ENCODE measurements around the gene CELSR3.

Gene CELSR3

DNA sequence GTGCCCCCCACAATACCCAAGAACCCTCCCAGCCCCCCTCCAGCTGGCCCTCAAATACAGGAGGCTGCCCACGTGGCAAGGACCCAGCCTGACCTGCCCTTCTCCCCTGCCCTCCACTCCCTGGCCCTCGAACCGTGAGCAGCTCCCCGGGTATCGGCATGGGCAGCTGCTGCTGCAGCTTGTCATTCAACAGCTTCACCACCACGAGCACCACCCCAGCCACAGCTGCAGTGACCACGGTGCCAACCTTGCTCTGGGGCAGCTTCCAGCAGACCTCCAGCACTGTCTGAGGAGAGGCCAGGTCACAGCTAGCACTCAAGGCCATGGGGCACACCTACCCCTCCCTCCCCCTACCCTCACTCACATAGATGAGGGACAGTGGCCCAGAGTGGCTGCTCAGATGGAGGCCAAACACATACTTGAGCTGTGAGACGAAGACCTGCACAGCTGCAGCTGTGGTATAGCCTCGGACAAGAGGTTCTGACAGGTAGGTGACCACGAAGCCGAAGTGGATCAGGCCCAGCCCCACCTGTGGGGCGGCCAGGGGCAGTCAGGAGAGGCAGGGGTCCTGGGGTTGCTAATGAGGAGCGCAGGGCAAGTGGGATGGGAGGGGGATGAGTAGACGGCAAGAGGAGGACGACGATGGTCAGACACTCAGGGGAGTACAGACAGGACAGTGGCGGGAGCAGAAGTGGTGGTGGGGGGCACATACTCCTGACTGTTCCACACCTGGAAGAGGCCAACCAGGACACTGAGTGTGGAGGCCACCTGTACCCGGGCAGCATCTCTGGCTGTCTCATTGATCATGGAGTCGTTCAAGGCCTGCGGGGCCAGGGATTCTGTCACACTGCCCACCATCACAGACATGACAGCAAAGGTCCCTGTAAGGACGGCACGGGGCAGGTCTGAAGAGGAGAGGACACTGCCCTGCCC lies 30.9 kb downstream of the CELSR3 start:
- peaks cover 73% of the 10 kb centered on the region for H3K36me3 ChIP-seq (ENCODE audit: insufficient read depth, insufficient read length, low read length)
- H3K9me3 ChIP-seq (ENCODE audit: insufficient read depth, low read length): no peaks in the 10 kb centered on the region
- no peak for TF ChIP-seq YY1 (IDR thresholded peaks at IDR 0.05; ENCODE audit: insufficient read depth, insufficient read length)
- no peak for TF ChIP-seq SUZ12 (IDR thresholded peaks at IDR 0.05; ENCODE audit: extremely low read depth, insufficient read depth, insufficient read length)
- no peak for TF ChIP-seq ZNF274 (IDR thresholded peaks at IDR 0.05; ENCODE audit: low read depth, low read length)
- H3K9ac ChIP-seq (ENCODE audit: insufficient read length, low read depth): no peak overlapping the region
- DNase-seq (ENCODE audit: low read depth, low spot score): no peak
- H3K4me1 ChIP-seq (ENCODE audit: insufficient read depth, insufficient read length): peaks cover 14% of the 10 kb centered on the region
- no peak overlapping the region for H3K4me3 ChIP-seq (ENCODE audit: insufficient read length, low read depth)
- H3K27me3 ChIP-seq (ENCODE audit: insufficient read depth, insufficient read length): no peaks in the 10 kb centered on the region

DNA sequence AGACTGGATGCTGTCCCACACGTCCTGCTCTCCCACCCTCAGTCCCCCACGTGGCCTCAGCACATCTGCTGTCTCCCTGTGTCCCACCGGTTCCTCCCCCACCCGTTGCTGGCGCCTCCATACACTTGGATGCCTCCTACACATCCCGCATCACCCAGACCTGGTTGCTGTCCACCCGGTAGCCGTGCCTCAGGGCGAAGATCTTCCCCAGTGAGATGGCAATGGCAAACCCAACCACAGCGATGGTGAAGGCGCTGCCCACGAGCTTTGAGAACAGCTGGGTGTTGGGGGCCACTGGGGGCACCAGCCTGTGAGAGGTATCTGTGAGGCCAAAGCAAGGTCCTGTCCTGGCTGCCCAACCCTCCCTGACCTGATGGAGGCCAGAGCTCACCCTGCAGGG lies 31.9 kb downstream of the CELSR3 start:
- H3K9ac ChIP-seq (ENCODE audit: insufficient read length, low read depth): no peak overlapping the region
- no peak for TF ChIP-seq ZNF274 (IDR thresholded peaks at IDR 0.05; ENCODE audit: low read depth, low read length)
- TF ChIP-seq YY1 (IDR thresholded peaks at IDR 0.05; ENCODE audit: insufficient read depth, insufficient read length): no peak
- TF ChIP-seq SUZ12 (IDR thresholded peaks at IDR 0.05; ENCODE audit: extremely low read depth, insufficient read depth, insufficient read length): no peak
- no peaks in the 10 kb centered on the region for H3K9me3 ChIP-seq (ENCODE audit: insufficient read depth, low read length)
- H3K27me3 ChIP-seq (ENCODE audit: insufficient read depth, insufficient read length): no peaks in the 10 kb centered on the region
- no peak overlapping the region for H3K4me3 ChIP-seq (ENCODE audit: insufficient read length, low read depth)
- no peak for DNase-seq (ENCODE audit: low read depth, low spot score)
- H3K4me1 ChIP-seq (ENCODE audit: insufficient read depth, insufficient read length): peaks cover 10% of the 10 kb centered on the region
- peaks cover 82% of the 10 kb centered on the region for H3K36me3 ChIP-seq (ENCODE audit: insufficient read depth, insufficient read length, low read length)

DNA sequence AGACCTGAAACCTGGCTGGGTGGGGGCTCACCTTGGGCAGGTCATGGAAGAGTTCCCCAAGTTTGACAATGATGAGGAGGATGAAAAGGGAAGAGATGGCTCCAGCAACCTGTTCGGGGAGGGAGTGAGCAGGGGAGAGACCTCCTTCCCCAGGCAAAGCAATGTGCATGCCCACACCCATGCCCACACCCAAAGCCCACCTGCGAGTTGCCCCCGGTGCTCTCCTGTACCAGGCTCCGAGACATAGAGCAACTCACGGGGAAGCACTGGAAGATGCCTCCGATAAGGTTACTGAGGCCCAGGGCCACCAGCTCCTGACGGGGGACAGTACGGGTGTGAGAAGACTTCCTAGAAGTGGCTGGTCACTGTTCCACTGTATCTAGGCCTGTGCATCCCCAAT lies 32.3 kb downstream of the CELSR3 start:
- no peak for TF ChIP-seq ZNF274 (IDR thresholded peaks at IDR 0.05; ENCODE audit: low read depth, low read length)
- no peak for TF ChIP-seq YY1 (IDR thresholded peaks at IDR 0.05; ENCODE audit: insufficient read depth, insufficient read length)
- TF ChIP-seq SUZ12 (IDR thresholded peaks at IDR 0.05; ENCODE audit: extremely low read depth, insufficient read depth, insufficient read length): no peak
- DNase-seq (ENCODE audit: low read depth, low spot score): no peak
- no peaks in the 10 kb centered on the region for H3K9me3 ChIP-seq (ENCODE audit: insufficient read depth, low read length)
- no peak overlapping the region for H3K9ac ChIP-seq (ENCODE audit: insufficient read length, low read depth)
- no peaks in the 10 kb centered on the region for H3K27me3 ChIP-seq (ENCODE audit: insufficient read depth, insufficient read length)
- H3K4me1 ChIP-seq (ENCODE audit: insufficient read depth, insufficient read length): peaks cover 10% of the 10 kb centered on the region
- peaks cover 86% of the 10 kb centered on the region for H3K36me3 ChIP-seq (ENCODE audit: insufficient read depth, insufficient read length, low read length)
- no peak overlapping the region for H3K4me3 ChIP-seq (ENCODE audit: insufficient read length, low read depth)

DNA sequence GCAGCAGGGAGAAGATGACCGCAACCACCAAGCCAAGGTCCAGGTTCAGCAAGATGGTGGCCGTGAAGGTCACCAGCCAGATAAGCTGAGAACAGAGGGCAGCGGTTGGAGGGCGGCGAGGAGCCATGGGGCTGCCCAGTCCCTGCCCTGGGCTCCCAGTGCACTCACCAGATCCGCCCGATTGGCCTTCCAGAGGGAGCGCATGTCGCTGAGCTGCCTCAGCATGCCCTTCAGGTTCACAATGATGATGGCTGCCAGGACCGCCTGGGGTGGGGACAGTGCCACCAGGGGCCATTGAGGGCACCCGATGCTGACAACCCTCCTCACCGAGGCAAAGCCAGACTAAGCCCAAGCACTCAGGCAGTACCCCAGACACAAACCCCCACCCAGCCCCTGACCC lies 32.8 kb downstream of the CELSR3 start:
- Histone ChIP-seq H3K4me1 (ENCODE audit: insufficient read depth, insufficient read length) (peaks cover 10% of the 10 kb centered on the region), H3K36me3 (ENCODE audit: insufficient read depth, insufficient read length, low read length) (peaks cover 91% of the 10 kb centered on the region), H3K9me3 (ENCODE audit: insufficient read depth, low read length) (no peaks in the 10 kb centered on the region), H3K9ac (ENCODE audit: insufficient read length, low read depth) (no peak overlapping the region), H3K27me3 (ENCODE audit: insufficient read depth, insufficient read length) (no peaks in the 10 kb centered on the region), H3K4me3 (ENCODE audit: insufficient read length, low read depth) (no peak overlapping the region)
- DNase-seq (ENCODE audit: low read depth, low spot score): no peak
- TF ChIP-seq YY1 (IDR thresholded peaks at IDR 0.05; ENCODE audit: insufficient read depth, insufficient read length) (no peak), ZNF274 (IDR thresholded peaks at IDR 0.05; ENCODE audit: low read depth, low read length) (no peak), SUZ12 (IDR thresholded peaks at IDR 0.05; ENCODE audit: extremely low read depth, insufficient read depth, insufficient read length) (no peak)

- no peak overlapping the region for H3K9ac ChIP-seq (ENCODE audit: insufficient read length, low read depth)
- H3K4me1 ChIP-seq (ENCODE audit: insufficient read depth, insufficient read length): peaks cover 9% of the 10 kb centered on the region
- H3K36me3 ChIP-seq (ENCODE audit: insufficient read depth, insufficient read length, low read length): peaks cover 95% of the 10 kb centered on the region
- no peaks in the 10 kb centered on the region for H3K9me3 ChIP-seq (ENCODE audit: insufficient read depth, low read length)
- DNase-seq (ENCODE audit: low read depth, low spot score): no peak
- no peak overlapping the region for H3K4me3 ChIP-seq (ENCODE audit: insufficient read length, low read depth)
- TF ChIP-seq SUZ12 (IDR thresholded peaks at IDR 0.05; ENCODE audit: extremely low read depth, insufficient read depth, insufficient read length): no peak
- TF ChIP-seq ZNF274 (IDR thresholded peaks at IDR 0.05; ENCODE audit: low read depth, low read length): no peak
- no peak for TF ChIP-seq YY1 (IDR thresholded peaks at IDR 0.05; ENCODE audit: insufficient read depth, insufficient read length)
- no peaks in the 10 kb centered on the region for H3K27me3 ChIP-seq (ENCODE audit: insufficient read depth, insufficient read length)
Observed at GRCh38 chr3:48628277-48629017, 34.2 kb downstream of the CELSR3 start.

- Histone ChIP-seq H3K36me3 (ENCODE audit: insufficient read depth, insufficient read length, low read length) (peaks cover 74% of the 10 kb centered on the region), H3K9ac (ENCODE audit: insufficient read length, low read depth) (no peak overlapping the region), H3K4me1 (ENCODE audit: insufficient read depth, insufficient read length) (peaks cover 6% of the 10 kb centered on the region), H3K9me3 (ENCODE audit: insufficient read depth, low read length) (no peaks in the 10 kb centered on the region), H3K27me3 (ENCODE audit: insufficient read depth, insufficient read length) (no peaks in the 10 kb centered on the region), H3K4me3 (ENCODE audit: insufficient read length, low read depth) (no peak overlapping the region)
- DNase-seq (ENCODE audit: low read depth, low spot score): no peak
- TF ChIP-seq YY1 (IDR thresholded peaks at IDR 0.05; ENCODE audit: insufficient read depth, insufficient read length) (no peak), ZNF274 (IDR thresholded peaks at IDR 0.05; ENCODE audit: low read depth, low read length) (no peak), SUZ12 (IDR thresholded peaks at IDR 0.05; ENCODE audit: extremely low read depth, insufficient read depth, insufficient read length) (no peak)
Observed at GRCh38 chr3:48625600-48625999, 37.1 kb downstream of the CELSR3 start.

DNA sequence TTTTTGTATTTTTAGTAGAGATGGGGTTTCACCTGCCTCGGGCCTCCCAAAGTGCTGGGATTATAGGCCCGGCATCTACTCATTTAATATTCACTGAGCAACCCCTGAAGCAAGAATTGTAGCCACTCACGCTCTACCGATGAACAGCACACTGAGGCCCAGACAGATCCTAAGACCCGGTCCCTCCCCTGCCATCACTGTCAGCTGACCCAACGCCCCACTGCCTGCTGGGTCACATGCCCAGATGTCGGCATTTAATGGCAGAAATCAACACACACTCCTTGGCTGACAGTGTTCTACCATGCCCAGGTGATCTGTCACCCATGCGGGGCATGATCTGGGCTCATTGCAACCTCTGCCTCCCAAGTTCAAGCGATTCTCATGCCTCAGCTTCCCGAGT lies 37.9 kb downstream of the CELSR3 start:
- no peaks in the 10 kb centered on the region for H3K27me3 ChIP-seq (ENCODE audit: insufficient read depth, insufficient read length)

More for the DNA sequence above, 37.9 kb downstream of the CELSR3 start:
- peaks cover 69% of the 10 kb centered on the region for H3K36me3 ChIP-seq (ENCODE audit: insufficient read depth, insufficient read length, low read length)
- no peak for DNase-seq (ENCODE audit: low read depth, low spot score)
- TF ChIP-seq SUZ12 (IDR thresholded peaks at IDR 0.05; ENCODE audit: extremely low read depth, insufficient read depth, insufficient read length): no peak
- TF ChIP-seq YY1 (IDR thresholded peaks at IDR 0.05; ENCODE audit: insufficient read depth, insufficient read length): no peak
- TF ChIP-seq ZNF274 (IDR thresholded peaks at IDR 0.05; ENCODE audit: low read depth, low read length): no peak
- no peak overlapping the region for H3K9ac ChIP-seq (ENCODE audit: insufficient read length, low read depth)
- H3K9me3 ChIP-seq (ENCODE audit: insufficient read depth, low read length): no peaks in the 10 kb centered on the region
- H3K4me1 ChIP-seq (ENCODE audit: insufficient read depth, insufficient read length): peaks cover 3% of the 10 kb centered on the region
- H3K4me3 ChIP-seq (ENCODE audit: insufficient read length, low read depth): no peak overlapping the region

All from NT2/D1 (cell line).